KMS-11 (cell line): ENCODE measurements around the gene TBX5.
A peak's percentile ranks its signal among the peaks of the same experiment; 100 is the strongest.

Source experiments
- H2AFZ ChIP-seq: fragments of 200-600 bp; sonication (generic); 2 replicates; pipeline ENCODE4 v1.6.1; 2016; ENCODE audit warnings: antibody characterized with exemption, mixed run types, low read depth
- H3K27ac ChIP-seq: fragments of 200-600 bp; sonication (generic); 2 replicates; pipeline ENCODE4 v1.6.1; 2016; ENCODE audit warnings: mild to moderate bottlenecking, mixed run types
- H3K27me3 ChIP-seq: fragments of 200-600 bp; sonication (generic); 2 replicates; pipeline ENCODE4 v1.6.1; 2017; ENCODE audit warnings: mild to moderate bottlenecking, low read depth, mixed run types, moderate library complexity; ENCODE audit not compliant: insufficient read depth
- H3K36me3 ChIP-seq: fragments of 200-600 bp; sonication (generic); 2 replicates; pipeline ENCODE4 v1.6.1; 2017; ENCODE audit warnings: mild to moderate bottlenecking, mixed run types; ENCODE audit not compliant: insufficient read depth
- H3K4me1 ChIP-seq: fragments of 200-600 bp; sonication (generic); 2 replicates; pipeline ENCODE4 v1.6.1; 2016; ENCODE audit warnings: mild to moderate bottlenecking, low read depth, mixed run types; ENCODE audit not compliant: poor library complexity, severe bottlenecking
- H3K4me2 ChIP-seq: fragments of 200-600 bp; sonication (generic); 2 replicates; pipeline ENCODE4 v1.7.0; 2016; ENCODE audit warnings: mild to moderate bottlenecking, mixed run types
- H3K4me3 ChIP-seq: fragments of 200-600 bp; sonication (generic); IDR thresholded peaks from 2 replicates; pipeline ENCODE4 v1.6.1; 2017; ENCODE audit warnings: low read depth, low read length, mixed read lengths; ENCODE audit not compliant: insufficient read depth
- H3K79me2 ChIP-seq: fragments of 200-600 bp; sonication (generic); 2 replicates; pipeline ENCODE4 v1.6.1; 2016; ENCODE audit warnings: low read depth, mixed run types; ENCODE audit not compliant: insufficient read depth
- H3K9ac ChIP-seq: fragments of 200-600 bp; sonication (generic); 2 replicates; pipeline ENCODE4 v1.6.1; 2016; ENCODE audit warnings: mild to moderate bottlenecking, mixed run types
- H4K20me1 ChIP-seq: fragments of 200-600 bp; sonication (generic); 2 replicates; pipeline ENCODE4 v1.6.1; 2016; ENCODE audit warnings: mild to moderate bottlenecking, mixed run types; ENCODE audit not compliant: insufficient read depth
- CTCF ChIP-seq: fragments of 200-600 bp; sonication (generic); conservative IDR thresholded peaks from 2 replicates; pipeline ENCODE4 v1.6.1; 2017; ENCODE audit warnings: low read depth, mild to moderate bottlenecking, antibody characterized with exemption, low read length, moderate library complexity, mixed read lengths

Gene TBX5

GRCh38 chr12:114438635-114439256 lies 32.8 kb upstream of the TBX5 start:
- H3K4me2 ChIP-seq, result no peak overlapping the region
- no peak overlapping the region for H3K27ac ChIP-seq
- no peaks in the 10 kb centered on the region for H3K36me3 ChIP-seq
- no peaks in the 10 kb centered on the region for H3K79me2 ChIP-seq
- H3K4me1 ChIP-seq, result no peaks in the 10 kb centered on the region
- no peak overlapping the region for H2AFZ ChIP-seq
- H3K9ac ChIP-seq, result no peak overlapping the region
- no peak overlapping the region for H3K4me3 ChIP-seq
- H4K20me1 ChIP-seq, result no peaks in the 10 kb centered on the region
- H3K27me3 ChIP-seq, result no peaks in the 10 kb centered on the region
- TF ChIP-seq CTCF, result no peak

GRCh38 chr12:114434341-114434740 lies 28.4 kb upstream of the TBX5 start:
- no peaks in the 10 kb centered on the region for H3K27me3 ChIP-seq
- no peaks in the 10 kb centered on the region for H3K36me3 ChIP-seq
- H3K4me3 ChIP-seq, result no peak overlapping the region
- no peak for TF ChIP-seq CTCF
- H2AFZ ChIP-seq, result no peak overlapping the region
- H3K9ac ChIP-seq, result no peak overlapping the region
- H3K4me2 ChIP-seq, result no peak overlapping the region
- H3K27ac ChIP-seq, result no peak overlapping the region
- peaks cover 16% of the 10 kb centered on the region for H3K4me1 ChIP-seq
- H4K20me1 ChIP-seq, result no peaks in the 10 kb centered on the region
- H3K79me2 ChIP-seq, result no peaks in the 10 kb centered on the region

GRCh38 chr12:114431902-114432301 lies 26.0 kb upstream of the TBX5 start:
- no peak overlapping the region for H3K4me3 ChIP-seq
- peaks cover 24% of the 10 kb centered on the region for H3K4me1 ChIP-seq
- no peak overlapping the region for H3K4me2 ChIP-seq
- H4K20me1 ChIP-seq, result no peaks in the 10 kb centered on the region
- no peaks in the 10 kb centered on the region for H3K36me3 ChIP-seq
- no peaks in the 10 kb centered on the region for H3K27me3 ChIP-seq
- H3K79me2 ChIP-seq, result no peaks in the 10 kb centered on the region
- no peak overlapping the region for H3K9ac ChIP-seq
- no peak for TF ChIP-seq CTCF
- H2AFZ ChIP-seq, result no peak overlapping the region
- H3K27ac ChIP-seq, result no peak overlapping the region

GRCh38 chr12:114430306-114430705 lies 24.4 kb upstream of the TBX5 start:
- peak overlapping the region; percentile 44; the same call in 1 of the 2 replicates for H3K4me2 ChIP-seq

More at GRCh38 chr12:114430306-114430705, 24.4 kb upstream of the TBX5 start:
- Histone ChIP-seq H3K4me1 (peaks cover 24% of the 10 kb centered on the region), H3K27ac (peak overlapping the region; percentile 70), H3K4me3 (no peak overlapping the region), H3K27me3 (no peaks in the 10 kb centered on the region), H4K20me1 (no peaks in the 10 kb centered on the region), H3K9ac (peak overlapping the region; percentile 39; the same call in 1 of the 2 replicates), H3K36me3 (no peaks in the 10 kb centered on the region), H2AFZ (peak overlapping the region; percentile 34; the same call in 1 of the 2 replicates), H3K79me2 (no peaks in the 10 kb centered on the region)
- no peak for TF ChIP-seq CTCF
